ENCODE data around the gene SRGAP2C.
A peak's percentile ranks its signal among the peaks of the same experiment; 100 is the strongest.
"Not testable (repeated sequence)": the region's sequence is repeated elsewhere in the genome, so short reads cannot be mapped to it uniquely, and the experiment has no call there.

The SRGAP2C gene

GRCh38 chr1:121187914-121188313 is 3.1 kb downstream of the SRGAP2C start:
- not testable (repeated sequence) for DNase-seq

GRCh38 chr1:121192512-121192911 is 7.7 kb downstream of the SRGAP2C start:
- not testable (repeated sequence) for DNase-seq

- not testable (repeated sequence) for DNase-seq
Measured at GRCh38 chr1:121197095-121197882, 12.5 kb downstream of the SRGAP2C start.

- DNase-seq = not testable (repeated sequence)
Measured at GRCh38 chr1:121199763-121200162, 15.0 kb downstream of the SRGAP2C start.

GRCh38 chr1:121200232-121200631 is 15.5 kb downstream of the SRGAP2C start:
- not testable (repeated sequence) for DNase-seq

- DNase-seq = not testable (repeated sequence)
Measured at GRCh38 chr1:121200985-121201981, 16.5 kb downstream of the SRGAP2C start.

GRCh38 chr1:121202986-121203385 is 18.2 kb downstream of the SRGAP2C start:
- DNase-seq = not testable (repeated sequence)

GRCh38 chr1:121205786-121206711 is 21.3 kb downstream of the SRGAP2C start:
- not testable (repeated sequence) for DNase-seq

- DNase-seq = not testable (repeated sequence)
Measured at GRCh38 chr1:121207328-121207727, 22.6 kb downstream of the SRGAP2C start.

GRCh38 chr1:121208375-121208774 is 23.6 kb downstream of the SRGAP2C start:
- DNase-seq = not testable (repeated sequence)

- not testable (repeated sequence) for DNase-seq
Measured at GRCh38 chr1:121210778-121211177, 26.0 kb downstream of the SRGAP2C start.

GRCh38 chr1:121213491-121213890 is 28.7 kb downstream of the SRGAP2C start:
- not testable (repeated sequence) for DNase-seq

- DNase-seq = not testable (repeated sequence)
Measured at GRCh38 chr1:121214544-121215156, 29.9 kb downstream of the SRGAP2C start.

- not testable (repeated sequence) for DNase-seq
Measured at GRCh38 chr1:121215699-121216417, 31.1 kb downstream of the SRGAP2C start.

GRCh38 chr1:121216676-121217075 is 31.9 kb downstream of the SRGAP2C start:
- not testable (repeated sequence) for DNase-seq

- DNase-seq = peak; percentile 68
Measured at GRCh38 chr1:121221770-121222169, 37.0 kb downstream of the SRGAP2C start.

- not testable (repeated sequence) for DNase-seq
Measured at GRCh38 chr1:121224714-121225113, 39.9 kb downstream of the SRGAP2C start.

GRCh38 chr1:121226295-121226904 is 41.6 kb downstream of the SRGAP2C start:
- DNase-seq = not testable (repeated sequence)

- not testable (repeated sequence) for DNase-seq
Measured at GRCh38 chr1:121226925-121227324, 42.1 kb downstream of the SRGAP2C start.

GRCh38 chr1:121227544-121228330 is 43.0 kb downstream of the SRGAP2C start:
- DNase-seq = not testable (repeated sequence)
